Measurements from ENCODE around the gene ADAM17. TPM values are rescaled to one million over a fixed set of nuclear protein-coding genes. Genes with fewer than 3 reads are reported as not detected.

The ADAM17 gene
- total and polyA plus RNA-seq, 10 of the 15 experiments (the other 5 are each of a cell fraction or from before 2014, with no cell fraction given), result 2.3 to 18.5 (median 13.4) TPM

GRCh38 chr2:9473985-9474360 is 81.7 kb downstream of the ADAM17 start (continued):
- no peak for TF ChIP-seq USF2 (IDR thresholded peaks at IDR 0.05; ENCODE audit: borderline replicate concordance, low read depth, low read length)
- no peak for TF ChIP-seq SUPT20H (IDR thresholded peaks at IDR 0.05; ENCODE audit: borderline replicate concordance, control insufficient read depth, low read depth, low read length)
- no peak for TF ChIP-seq MLLT1 (IDR thresholded peaks at IDR 0.05)
- no peak for TF ChIP-seq KDM1A (IDR thresholded peaks at IDR 0.05; ENCODE audit: borderline replicate concordance)
- TF ChIP-seq ZBTB11 (CRISPR knock-in tag; IDR thresholded peaks at IDR 0.05), result no peak
- TF ChIP-seq RAD21 (IDR thresholded peaks at IDR 0.05; ENCODE audit: insufficient read depth, low read depth, low read length), result no peak
- TF ChIP-seq EGR1 (IDR thresholded peaks at IDR 0.05; ENCODE audit: borderline replicate concordance in 1 of 2, low read depth in 2 of 2, low read length in 2 of 2), result peak in 1 of 2 experiments; percentile 30; a peak in 1 of 3 replicates

All from GM12878 (cell line).